B cell (primary cell): ENCODE results near the gene METAP1D.

Experiments used
- EZH2 ChIP-seq: IDR thresholded peaks from 2 replicates; pipeline ENCODE4 v1.6.1; 2012; ENCODE audit warnings: borderline replicate concordance, low read depth, mild to moderate bottlenecking, moderate library complexity, low read length; ENCODE audit not compliant: insufficient read depth, poor library complexity, severe bottlenecking
- TF ChIP-seq, protein P1 (sequence below): fragments of 200-600 bp; IDR thresholded peaks from one replicate; pipeline ENCODE4 v1.8.0; 2022; ENCODE audit warnings: antibody characterized with exemption, mild to moderate bottlenecking

- TF ChIP-seq, protein P1, sequence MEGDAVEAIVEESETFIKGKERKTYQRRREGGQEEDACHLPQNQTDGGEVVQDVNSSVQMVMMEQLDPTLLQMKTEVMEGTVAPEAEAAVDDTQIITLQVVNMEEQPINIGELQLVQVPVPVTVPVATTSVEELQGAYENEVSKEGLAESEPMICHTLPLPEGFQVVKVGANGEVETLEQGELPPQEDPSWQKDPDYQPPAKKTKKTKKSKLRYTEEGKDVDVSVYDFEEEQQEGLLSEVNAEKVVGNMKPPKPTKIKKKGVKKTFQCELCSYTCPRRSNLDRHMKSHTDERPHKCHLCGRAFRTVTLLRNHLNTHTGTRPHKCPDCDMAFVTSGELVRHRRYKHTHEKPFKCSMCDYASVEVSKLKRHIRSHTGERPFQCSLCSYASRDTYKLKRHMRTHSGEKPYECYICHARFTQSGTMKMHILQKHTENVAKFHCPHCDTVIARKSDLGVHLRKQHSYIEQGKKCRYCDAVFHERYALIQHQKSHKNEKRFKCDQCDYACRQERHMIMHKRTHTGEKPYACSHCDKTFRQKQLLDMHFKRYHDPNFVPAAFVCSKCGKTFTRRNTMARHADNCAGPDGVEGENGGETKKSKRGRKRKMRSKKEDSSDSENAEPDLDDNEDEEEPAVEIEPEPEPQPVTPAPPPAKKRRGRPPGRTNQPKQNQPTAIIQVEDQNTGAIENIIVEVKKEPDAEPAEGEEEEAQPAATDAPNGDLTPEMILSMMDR, result no peak
- no peak for TF ChIP-seq EZH2
Measured at GRCh38 chr2:171995586-171995985, 4.2 kb upstream of the METAP1D start.
